Measurements from ENCODE around the gene PLXNA4. TPM values are rescaled to one million over a fixed set of nuclear protein-coding genes. Genes with fewer than 3 reads are reported as not detected.

The PLXNA4 gene
- total and polyA plus RNA-seq, 8 donors = 0.15 to 12.8 (median 1.6) TPM

DNA sequence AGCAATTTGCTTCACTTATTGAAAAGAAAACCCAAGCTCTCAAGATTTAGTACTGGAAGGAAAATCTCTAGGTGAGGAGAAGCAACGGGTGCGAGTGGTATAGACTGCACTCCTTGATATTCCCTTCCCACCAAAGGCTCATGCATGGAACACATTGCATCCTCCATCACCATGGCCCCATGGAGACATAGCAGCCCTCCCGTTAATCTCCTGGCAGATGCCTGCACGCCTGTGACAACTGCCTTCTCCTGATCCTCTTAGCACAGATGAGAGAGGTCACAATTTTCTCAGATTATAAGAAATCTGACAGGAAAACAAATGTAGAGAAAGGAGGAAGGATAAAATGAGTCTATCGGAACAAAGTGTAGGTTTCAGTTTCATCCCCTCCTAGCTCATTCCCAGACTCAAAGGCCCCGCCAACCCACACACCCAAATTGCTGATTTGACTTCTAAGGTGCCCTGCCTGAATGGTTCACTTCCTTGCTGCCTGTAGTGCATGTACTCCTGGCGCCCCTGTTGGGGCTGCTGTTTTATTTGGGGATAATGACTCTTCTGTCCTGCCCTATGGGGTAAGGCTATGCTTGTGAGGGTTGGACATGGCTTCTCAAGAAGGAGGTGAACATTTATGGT is 50.0 kb downstream of the PLXNA4 start:
- Histone ChIP-seq H3K9me3 (no peaks in the 10 kb centered on the region), H3K27me3 (peaks cover 0 to 12% (median 0%) of the 10 kb centered on the region in 3 donors), H3K36me3 (no peaks in the 10 kb centered on the region), H3K4me1 (no peaks in the 10 kb centered on the region), H3K4me3 (no peak overlapping the region), H3K27ac (no peak overlapping the region)
- WGBS, 5 donors = 82 to 95% (median 86%) methylated on average over 7 of the region's 7 CpGs
- intact Hi-C loops (cut with DNase I; ENCODE audit: low total_unique reads) = no loop called here
- TF ChIP-seq EP300 (IDR thresholded peaks at IDR 0.05) = no peak
- TF ChIP-seq POLR2A (IDR thresholded peaks at IDR 0.05) = no peak
- no peak for TF ChIP-seq POLR2AphosphoS5 (IDR thresholded peaks at IDR 0.05)
- TF ChIP-seq, protein P1, sequence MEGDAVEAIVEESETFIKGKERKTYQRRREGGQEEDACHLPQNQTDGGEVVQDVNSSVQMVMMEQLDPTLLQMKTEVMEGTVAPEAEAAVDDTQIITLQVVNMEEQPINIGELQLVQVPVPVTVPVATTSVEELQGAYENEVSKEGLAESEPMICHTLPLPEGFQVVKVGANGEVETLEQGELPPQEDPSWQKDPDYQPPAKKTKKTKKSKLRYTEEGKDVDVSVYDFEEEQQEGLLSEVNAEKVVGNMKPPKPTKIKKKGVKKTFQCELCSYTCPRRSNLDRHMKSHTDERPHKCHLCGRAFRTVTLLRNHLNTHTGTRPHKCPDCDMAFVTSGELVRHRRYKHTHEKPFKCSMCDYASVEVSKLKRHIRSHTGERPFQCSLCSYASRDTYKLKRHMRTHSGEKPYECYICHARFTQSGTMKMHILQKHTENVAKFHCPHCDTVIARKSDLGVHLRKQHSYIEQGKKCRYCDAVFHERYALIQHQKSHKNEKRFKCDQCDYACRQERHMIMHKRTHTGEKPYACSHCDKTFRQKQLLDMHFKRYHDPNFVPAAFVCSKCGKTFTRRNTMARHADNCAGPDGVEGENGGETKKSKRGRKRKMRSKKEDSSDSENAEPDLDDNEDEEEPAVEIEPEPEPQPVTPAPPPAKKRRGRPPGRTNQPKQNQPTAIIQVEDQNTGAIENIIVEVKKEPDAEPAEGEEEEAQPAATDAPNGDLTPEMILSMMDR (IDR thresholded peaks at IDR 0.05) = no peak
- DNase-seq = no peak

GRCh38 chr7:132521423-132521822 is 54.8 kb downstream of the PLXNA4 start:
- H3K36me3 ChIP-seq = no peaks in the 10 kb centered on the region
- H3K27me3 ChIP-seq = peaks cover 0 to 14% (median 0%) of the 10 kb centered on the region in 3 donors
- intact Hi-C loops (cut with DNase I; ENCODE audit: low total_unique reads) = no loop called here
- no peak overlapping the region for H3K4me3 ChIP-seq
- WGBS, 5 donors = 76 to 80% (median 77%) methylated on average over 5 of the region's 5 CpGs
- no peaks in the 10 kb centered on the region for H3K9me3 ChIP-seq
- no peak overlapping the region for H3K27ac ChIP-seq
- H3K4me1 ChIP-seq = peaks cover 0 to 6% (median 0%) of the 10 kb centered on the region in 4 donors
- DNase-seq = no peak
- TF ChIP-seq POLR2A (IDR thresholded peaks at IDR 0.05) (no peak), EP300 (IDR thresholded peaks at IDR 0.05) (no peak), POLR2AphosphoS5 (IDR thresholded peaks at IDR 0.05) (no peak)
- TF ChIP-seq, protein P1 (IDR thresholded peaks at IDR 0.05) = no peak

DNA sequence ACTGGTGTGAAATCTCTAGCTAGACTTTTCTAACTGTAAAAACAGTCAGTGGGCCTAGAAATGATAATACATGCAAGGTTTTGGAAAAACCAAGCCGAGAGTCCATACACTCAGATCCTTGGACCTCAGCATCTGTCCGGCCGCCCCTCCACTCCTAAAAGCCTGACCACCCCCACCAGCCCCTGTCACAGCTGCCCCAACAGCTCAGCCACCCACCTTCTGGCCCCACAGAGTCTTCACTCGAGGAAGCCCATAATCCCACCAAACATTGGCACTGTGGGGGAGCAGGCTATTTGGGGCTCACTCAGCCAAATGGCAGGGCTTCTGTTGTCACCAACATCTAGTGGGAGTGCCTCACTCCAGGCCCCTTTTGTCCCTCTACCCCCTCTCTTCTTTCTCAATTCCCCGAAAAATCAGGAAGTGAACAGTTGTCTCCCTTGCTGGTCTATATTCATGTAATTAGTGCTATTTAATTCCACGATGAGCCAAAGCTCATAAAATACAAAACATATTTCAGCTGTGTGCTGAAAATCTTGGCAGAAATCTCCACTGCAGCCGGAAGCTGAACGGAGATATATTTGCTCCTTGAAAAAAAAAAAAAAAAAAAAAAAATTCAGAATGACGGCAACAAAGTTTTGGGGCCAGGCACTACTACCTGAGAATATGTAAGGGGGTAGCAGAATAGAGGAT is 55.5 kb downstream of the PLXNA4 start:
- WGBS, 5 donors = 65 to 83% (median 79%) methylated on average over 9 of the region's 9 CpGs

GRCh38 chr7:132519936-132520335 is 56.3 kb downstream of the PLXNA4 start:
- TF ChIP-seq, protein P1 (IDR thresholded peaks at IDR 0.05) = no peak
- no peak for TF ChIP-seq EP300 (IDR thresholded peaks at IDR 0.05)
- TF ChIP-seq POLR2A (IDR thresholded peaks at IDR 0.05) = no peak
- no peak for TF ChIP-seq POLR2AphosphoS5 (IDR thresholded peaks at IDR 0.05)
- no peak for DNase-seq
- Histone ChIP-seq H3K27me3 (peaks cover 0 to 14% (median 0%) of the 10 kb centered on the region in 3 donors), H3K27ac (no peak overlapping the region), H3K4me3 (no peak overlapping the region), H3K36me3 (no peaks in the 10 kb centered on the region), H3K9me3 (no peaks in the 10 kb centered on the region), H3K4me1 (peaks cover 0 to 6% (median 0%) of the 10 kb centered on the region in 4 donors)
- 47 to 59% (median 57%) methylated on average over 1 of the region's 1 CpG for WGBS, 5 donors
- intact Hi-C loops (cut with DNase I; ENCODE audit: low total_unique reads) = no loop called here

More for the DNA sequence above, 55.5 kb downstream of the PLXNA4 start:
- Histone ChIP-seq H3K27ac (no peak overlapping the region), H3K36me3 (no peaks in the 10 kb centered on the region), H3K4me3 (no peak overlapping the region), H3K27me3 (peaks cover 0 to 14% (median 0%) of the 10 kb centered on the region in 3 donors), H3K4me1 (peaks cover 0 to 6% (median 0%) of the 10 kb centered on the region in 4 donors), H3K9me3 (no peaks in the 10 kb centered on the region)
- DNase-seq = no peak
- TF ChIP-seq EP300 (IDR thresholded peaks at IDR 0.05) (no peak), POLR2A (IDR thresholded peaks at IDR 0.05) (no peak), POLR2AphosphoS5 (IDR thresholded peaks at IDR 0.05) (no peak)
- TF ChIP-seq, protein P1 (IDR thresholded peaks at IDR 0.05) = no peak
- intact Hi-C loops (cut with DNase I; ENCODE audit: low total_unique reads) = no loop called here

All from stomach (tissue), 9 donors.